NCI-H1694 treated with DMSO at 0.1 percent for 48 hours (cell line): ENCODE results near the gene CASK.
A peak's percentile ranks its signal among the peaks of the same experiment; 100 is the strongest.

Experiments used
- DNase-seq: peaks from one replicate; lab custom pipeline; 2025; lab: John Stamatoyannopoulos, UW

Gene CASK

GRCh38 chrX:41561045-41561444 lies 362.3 kb downstream of the CASK start:
- no peak for DNase-seq

DNA sequence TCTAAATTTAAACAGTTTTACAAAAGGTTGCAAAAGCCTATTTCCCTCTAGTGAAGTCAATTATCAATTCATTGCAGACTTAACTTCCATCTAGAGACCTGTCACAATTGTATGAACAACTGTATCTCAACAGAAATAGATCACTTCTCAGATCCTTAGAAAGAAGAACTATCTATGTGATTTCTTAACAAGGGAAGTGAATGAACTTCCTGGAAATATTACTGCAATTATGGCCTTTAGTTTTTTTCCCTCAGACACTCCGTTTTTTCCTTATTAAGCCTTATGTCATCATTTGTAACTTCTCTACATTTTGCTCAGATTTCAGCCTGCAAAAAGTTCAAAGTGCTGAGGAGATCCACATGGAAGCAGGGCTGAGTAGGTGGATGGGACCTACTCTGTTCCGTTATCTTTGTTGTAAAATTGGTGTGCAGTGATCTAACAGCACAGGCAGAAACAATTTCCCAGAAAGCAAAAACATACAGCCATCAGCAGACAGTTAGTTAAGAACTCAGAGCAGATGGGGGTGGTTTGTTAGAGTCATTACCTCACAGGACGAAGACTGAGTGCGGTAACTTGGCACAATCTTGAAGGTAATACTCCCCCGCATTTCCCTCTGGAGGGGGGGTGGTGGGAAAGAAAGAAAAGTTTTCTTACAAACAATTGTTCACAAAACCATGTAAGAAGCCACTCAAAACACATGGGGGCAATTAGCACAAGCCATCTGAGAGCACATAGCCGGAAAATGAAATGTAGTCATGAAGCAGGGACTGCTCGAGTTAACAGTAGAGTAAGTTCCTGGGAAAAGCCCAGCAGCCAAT lies 363.9 kb downstream of the CASK start:
- DNase-seq = no peak

- peak; percentile 3 for DNase-seq
Measured at GRCh38 chrX:41558531-41558930, 364.8 kb downstream of the CASK start.

DNA sequence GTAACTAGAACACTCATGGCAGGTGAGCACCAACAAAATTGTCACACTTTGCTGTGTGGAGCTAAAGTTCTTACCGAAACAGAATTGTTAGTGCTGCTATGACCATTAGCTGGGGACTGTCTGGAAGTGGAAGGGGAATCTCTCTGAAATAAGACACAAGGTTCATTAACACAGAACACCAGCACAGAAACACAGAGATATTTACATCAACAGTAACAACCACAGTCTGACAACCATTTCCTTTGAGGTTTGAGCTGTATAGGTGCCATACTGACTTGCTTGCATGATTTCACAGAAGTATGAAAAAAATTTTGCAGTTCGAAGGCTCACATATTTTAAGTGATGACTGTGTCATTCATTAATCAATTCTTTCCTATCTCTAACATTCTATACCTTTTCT lies 366.4 kb downstream of the CASK start:
- DNase-seq = no peak

DNA sequence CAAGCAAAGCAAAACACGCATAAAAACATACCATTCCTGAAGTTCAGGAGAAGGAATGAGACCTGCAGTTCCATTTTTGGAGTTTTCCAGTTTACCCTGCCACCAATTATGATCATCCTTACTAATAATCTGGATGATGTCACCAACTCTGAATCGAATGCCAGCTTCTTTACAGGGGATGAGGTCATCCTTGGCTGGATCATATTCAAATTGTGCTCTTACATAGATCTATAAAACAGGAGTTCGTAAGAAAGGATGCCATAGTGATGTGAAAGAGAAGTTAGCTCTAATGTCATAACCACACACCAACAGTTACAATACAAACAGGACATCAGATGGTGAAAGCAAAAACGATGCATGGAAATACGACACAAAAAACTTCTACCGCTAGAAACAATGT lies 369.7 kb downstream of the CASK start:
- no peak for DNase-seq

GRCh38 chrX:41548411-41548810 lies 374.9 kb downstream of the CASK start:
- no peak for DNase-seq

DNA sequence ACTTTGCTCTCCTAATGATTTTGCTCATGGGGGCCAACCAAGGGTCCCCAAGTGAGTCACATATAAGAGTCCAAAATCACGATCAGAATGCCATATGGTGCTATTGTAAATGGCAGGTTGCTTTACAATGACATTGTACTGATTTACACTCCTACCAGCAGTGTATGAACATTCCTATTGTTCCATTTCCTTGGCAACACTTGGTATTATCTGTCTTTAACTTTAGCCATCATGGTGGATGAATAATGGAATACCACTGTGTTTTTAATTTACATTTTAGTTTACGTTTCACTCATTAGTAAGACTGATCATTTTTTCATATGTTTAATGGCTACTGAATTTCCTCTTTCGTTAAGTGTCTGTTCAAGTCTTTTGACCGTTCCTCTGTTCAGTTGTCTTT lies 379.7 kb downstream of the CASK start:
- DNase-seq = no peak

DNA sequence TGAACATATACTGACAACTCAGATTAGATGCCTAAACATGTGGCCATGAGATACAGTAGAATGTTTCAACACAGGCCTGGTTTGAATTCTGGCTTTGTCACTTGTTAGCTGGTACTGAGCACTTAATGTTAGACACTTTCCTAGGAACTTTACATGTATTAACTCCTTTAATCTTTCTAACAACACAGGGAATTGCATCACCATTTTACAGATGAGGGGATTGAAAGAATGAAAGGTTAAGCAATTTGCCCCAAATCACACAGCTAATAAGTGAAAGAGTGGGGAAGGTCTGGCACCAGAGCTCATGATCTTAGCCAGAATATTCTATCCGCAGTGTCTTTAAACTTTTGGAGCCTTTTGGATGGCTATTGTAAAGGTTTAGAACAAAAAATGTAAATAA lies 380.3 kb downstream of the CASK start:
- no peak for DNase-seq

GRCh38 chrX:41542536-41542935 lies 380.8 kb downstream of the CASK start:
- no peak for DNase-seq

- DNase-seq = no peak
Measured at GRCh38 chrX:41542135-41542534, 381.2 kb downstream of the CASK start.

GRCh38 chrX:41541386-41541785 lies 382.0 kb downstream of the CASK start:
- DNase-seq = no peak

DNA sequence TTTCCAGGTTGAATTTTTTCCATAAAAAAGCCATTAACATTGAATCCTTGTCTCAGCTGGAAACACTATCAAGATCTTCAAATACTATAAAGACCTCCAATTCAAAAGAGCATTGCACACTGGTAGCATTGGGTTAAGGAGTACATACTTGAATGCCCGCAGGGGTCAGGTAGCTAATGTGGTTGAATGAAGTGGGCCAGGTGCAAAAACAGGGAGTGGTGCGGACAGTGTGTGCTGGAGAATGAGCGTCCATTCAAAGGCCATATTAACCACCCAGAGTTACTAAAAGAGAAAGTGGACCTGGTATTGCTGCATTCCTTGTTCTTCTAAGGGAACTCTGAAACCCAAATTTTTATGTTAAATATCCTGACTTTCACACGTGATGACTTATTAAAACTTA lies 384.6 kb downstream of the CASK start:
- DNase-seq = no peak

- DNase-seq = no peak
Measured at GRCh38 chrX:41530085-41530484, 393.3 kb downstream of the CASK start.

- DNase-seq = no peak
Measured at GRCh38 chrX:41529221-41529620, 394.1 kb downstream of the CASK start.

DNA sequence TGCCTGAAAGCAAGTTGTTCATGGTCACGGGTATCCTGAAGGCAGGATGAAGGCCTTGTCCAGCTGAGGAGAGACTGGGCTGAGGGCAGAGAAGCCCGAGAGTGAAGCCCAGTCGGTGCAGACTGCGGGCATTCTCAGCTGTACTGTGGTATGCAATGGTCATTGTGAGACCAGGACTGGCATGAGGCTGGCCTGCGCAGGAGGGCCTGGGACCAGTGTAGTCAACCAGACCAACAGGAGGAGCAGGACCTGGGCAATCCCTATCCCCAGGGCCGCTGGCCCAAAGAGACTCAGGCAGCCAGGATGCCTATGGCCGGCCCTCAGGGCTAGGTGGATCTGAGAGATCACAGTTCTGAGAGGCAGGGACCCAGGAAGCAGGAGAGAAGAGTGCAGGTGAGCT lies 394.6 kb downstream of the CASK start:
- no peak for DNase-seq

GRCh38 chrX:41526925-41527324 lies 396.4 kb downstream of the CASK start:
- DNase-seq = no peak

- DNase-seq = no peak
Measured at GRCh38 chrX:41526271-41526670, 397.1 kb downstream of the CASK start.

DNA sequence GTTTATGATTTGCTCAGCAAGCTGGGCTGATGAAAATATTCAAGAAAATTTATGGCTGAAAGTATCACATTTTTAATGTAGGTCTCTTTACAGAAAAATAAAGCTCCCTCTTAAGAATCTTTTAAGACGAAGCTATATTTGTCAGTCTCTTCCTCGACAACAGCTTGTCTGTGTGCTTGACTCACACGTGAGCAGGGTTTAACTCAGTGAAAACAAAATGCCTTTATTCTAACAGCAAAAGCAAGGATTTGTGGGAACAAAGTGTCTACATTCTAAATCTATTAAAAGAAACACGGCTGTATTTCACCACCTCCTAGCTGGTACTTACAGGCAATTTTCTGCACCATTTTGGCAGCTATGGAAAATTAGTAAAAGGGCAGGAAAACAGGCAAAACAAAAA lies 400.7 kb downstream of the CASK start:
- DNase-seq = no peak

GRCh38 chrX:41522081-41522480 lies 401.3 kb downstream of the CASK start:
- DNase-seq = no peak

DNA sequence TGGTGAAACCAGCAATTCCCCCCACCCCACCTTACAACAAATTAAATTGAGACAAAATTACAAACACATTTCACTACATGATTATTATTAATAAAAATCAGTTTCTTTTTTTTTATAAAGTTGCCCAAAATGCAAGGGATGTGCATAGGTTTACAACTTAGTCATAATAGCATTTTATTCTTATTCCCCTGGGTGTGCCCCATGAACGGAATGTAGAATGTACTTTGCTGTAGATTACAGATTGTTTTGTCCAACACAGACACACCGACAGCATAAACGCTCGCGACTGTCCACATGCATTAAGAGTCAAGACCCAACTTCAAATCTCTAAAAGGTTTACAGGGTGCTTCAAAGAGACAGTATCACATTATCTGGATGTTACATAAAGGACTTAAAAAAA lies 403.9 kb downstream of the CASK start:
- no peak for DNase-seq

DNA sequence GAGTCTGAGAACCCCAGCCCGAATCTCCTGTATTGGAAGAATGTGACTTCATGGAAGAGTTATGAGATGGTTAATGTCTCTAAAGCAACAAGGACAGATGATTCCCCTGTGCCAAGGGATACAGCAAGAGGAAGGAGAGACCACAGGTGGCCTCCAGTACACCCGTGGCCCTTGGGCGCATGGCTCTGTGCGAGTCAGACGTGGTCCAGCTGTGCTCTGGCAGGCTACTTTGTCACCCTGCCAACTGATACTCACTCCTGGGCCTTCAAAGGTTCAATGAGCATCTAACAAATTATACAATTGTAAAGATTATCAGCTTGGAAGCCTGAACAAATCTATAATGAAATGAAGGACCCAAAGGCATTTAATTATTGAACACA lies 404.5 kb downstream of the CASK start:
- no peak for DNase-seq

GRCh38 chrX:41518127-41518840 lies 405.1 kb downstream of the CASK start:
- no peak for DNase-seq

DNA sequence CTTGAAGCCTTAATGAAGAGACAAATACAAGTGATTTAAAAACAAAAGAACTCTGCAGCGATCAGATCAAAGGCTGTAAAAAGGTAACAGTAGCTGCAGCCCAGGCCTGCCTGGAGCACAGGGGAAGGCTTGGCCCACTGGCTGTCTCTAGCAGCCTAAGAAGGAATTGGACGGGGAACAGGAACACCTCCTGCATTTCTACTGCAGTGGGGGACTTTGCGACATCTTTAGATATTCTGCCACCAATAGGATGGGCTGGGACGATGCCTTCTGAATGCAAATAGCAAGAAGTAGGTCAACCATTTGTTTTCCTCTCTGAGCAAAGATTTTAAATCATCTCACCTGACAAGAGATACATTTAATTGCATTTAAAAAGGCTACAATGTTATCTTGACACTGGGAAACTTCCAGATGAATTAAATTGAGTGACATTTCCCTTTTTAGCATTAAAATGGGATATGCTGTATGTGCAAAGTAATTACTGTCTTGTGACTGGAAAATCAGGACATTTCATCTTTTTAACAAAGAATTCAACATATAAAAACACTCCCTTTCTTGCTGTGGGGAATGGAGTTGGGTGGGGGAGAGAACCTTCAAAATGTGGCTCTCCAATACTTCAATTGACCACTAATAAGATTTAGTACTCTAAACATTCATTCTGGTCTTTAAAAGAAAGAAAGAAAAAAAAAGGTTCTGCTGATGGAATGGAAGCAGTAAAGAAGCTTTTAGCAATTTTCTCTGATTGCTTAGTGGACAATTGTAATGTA lies 406.2 kb downstream of the CASK start:
- no peak for DNase-seq
